Eye (tissue), 1 donor: ENCODE measurements around the gene ZNF212.

Experiments
- DNase-seq: peaks from one replicate; pipeline ENCODE4 v3.0.0-alpha.2; 2015

ZNF212 gene

DNA sequence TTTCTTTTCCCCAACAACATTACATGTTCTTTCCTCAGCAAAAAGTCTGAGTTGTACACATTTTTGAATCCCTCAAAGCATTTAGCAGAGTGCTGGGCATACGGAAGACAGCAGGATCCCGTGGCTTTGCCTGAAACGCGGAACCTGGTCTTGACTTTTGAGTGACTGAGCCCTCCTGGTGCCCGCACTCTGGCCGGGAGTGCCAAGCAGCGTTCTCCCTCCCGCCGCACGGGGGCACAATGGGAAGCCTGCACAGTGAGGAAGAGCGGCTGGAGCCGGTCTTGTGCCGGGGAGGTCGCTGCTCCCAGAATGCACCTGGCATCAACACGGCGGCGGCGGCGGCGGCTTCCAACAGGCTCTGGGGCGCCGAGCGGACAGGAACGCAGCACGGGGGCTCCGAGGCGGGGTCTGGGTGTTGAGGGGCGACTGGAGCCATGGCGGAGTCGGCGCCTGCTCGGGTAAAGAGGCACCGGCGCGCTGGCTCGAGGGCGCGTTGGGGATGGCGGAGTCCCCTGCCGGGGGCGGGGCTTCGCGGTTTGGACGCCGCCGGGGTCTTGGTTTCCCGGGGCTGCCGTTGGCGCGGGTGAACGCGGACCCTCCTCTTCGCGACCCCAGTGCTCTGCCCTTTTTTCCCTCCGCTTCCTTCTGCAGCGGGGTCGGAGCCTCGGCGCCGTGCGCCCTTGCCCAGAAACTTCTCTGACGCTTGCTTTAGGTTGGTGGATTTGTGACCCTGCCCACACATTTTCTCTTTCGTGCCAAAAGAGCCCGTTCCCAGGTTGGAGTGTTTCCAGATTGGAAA, at the start of gene ZNF212:
Gene ZNF212, plus strand, starts transcription at position 307 of the 799 bp plus-strand sequence. Its CDS starts 128 bp downstream, at position 435.
- peak; percentile 96 for DNase-seq

DNA sequence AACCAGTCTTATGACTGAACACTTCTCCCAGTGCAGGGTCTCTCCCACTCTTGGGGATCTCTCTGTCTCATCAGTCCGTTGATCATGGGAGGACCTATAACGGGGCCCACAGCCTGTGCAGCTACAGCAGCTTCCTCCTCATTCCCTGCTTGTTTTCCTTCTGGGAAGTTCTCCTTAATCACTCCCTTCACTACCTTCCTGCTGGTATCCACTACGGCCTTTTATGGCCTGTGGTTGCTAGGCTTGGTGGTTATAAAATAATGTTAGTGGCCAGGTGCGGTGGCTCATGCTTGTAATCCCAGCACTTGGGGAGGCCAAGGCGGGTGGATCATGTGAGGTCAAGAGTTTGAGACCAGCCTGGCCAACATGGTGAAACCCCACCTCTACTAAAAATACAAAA, 47.6 kb upstream of the ZNF212 start:
- DNase-seq = no peak

DNA sequence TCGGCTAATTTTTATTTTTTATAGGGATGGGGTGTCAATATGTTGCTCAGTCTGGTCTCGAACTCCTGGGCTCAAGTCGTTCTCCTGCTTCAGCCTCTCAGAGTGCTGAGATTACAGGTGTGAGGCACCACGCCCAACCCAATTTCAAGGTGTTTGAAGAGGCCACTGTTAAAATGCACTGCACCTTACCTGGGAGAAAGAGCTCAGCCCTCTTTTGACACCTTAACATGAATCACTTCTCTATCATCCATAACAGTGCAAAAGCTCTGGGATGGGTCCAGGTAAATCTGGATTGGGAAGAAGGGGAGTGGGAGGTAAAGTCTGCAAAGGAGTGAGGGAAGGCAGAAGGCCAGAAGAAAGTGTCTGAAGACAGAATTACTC, 44.7 kb upstream of the ZNF212 start:
- DNase-seq = no peak

DNA sequence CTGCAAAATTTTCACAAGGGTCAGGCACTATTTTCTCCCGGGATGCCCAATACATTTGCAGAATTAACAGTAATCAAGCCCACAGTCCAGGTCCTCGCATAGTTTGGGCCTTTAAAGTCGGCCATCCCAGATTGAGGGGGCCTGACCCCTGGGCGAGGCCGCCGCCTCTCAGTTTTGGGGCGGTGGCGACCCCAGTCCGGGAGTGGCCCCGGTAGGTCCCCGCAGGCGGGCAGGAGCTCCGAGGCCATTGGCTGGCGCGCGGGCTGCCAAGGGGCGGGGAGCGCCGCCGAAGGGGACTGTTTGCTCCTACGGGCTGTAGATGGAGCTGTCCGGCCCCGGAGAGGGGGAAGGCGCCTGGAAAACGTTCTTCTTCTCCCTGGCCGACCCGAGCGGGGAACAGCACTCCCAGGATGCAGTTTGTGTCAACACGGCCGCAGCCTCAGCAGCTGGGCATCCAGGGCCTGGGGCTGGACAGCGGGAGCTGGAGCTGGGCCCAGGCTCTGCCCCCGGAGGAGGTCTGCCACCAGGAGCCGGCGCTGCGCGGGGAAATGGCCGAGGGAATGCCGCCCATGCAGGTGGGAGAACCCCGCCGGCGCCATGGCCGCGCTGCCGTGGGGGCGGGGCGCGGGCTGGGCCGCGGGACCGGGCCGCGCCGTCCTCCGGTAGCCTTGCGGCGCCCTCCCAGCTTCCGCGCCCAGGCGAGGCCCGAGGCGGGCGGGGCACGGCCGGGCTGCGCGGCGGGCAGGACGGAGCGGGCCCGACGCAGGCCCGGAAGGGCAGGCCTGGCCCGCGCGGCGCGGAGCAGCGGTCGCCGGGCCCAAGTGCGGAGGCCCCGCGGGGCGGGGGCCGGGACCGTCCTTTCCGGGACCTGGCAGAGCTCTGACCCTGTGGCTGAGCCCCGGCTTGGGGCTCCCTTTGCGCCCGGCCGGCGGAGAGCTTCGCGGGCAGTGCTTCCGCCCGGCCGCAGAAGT, 44.0 kb upstream of the ZNF212 start, which contains the start of gene ZNF282:
Gene ZNF282, plus strand, starts transcription at position 367 of the 971 bp plus-strand sequence. Its CDS starts 44 bp downstream, at position 411.
- DNase-seq = peak; percentile 96

DNA sequence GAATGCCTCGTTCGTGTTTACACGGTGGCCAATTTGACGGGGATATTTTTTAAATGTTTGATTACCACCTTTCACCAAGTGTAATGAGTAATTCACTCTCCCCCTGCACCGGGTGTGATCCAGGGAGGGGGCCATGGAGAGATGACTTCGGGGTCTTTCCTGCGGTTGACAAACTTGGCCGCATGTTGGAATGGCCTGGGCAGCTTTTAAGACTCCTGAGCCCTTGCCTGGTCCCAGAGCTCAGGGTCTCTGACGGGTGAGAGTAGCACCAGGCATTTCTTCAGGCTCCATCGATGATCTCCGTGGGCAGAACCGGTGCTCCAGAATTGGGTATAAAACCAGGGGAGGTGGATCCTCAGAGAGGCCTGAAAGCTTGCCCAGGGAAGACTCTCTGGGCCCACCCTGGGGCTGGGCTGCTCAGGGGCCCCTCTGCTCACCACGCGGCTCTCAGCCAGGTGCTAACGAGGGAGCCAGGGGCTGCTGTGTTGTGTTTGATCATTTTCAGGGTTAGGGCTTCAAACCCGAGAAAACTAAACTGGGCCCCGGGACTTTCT, 43.2 kb upstream of the ZNF212 start:
- peak; percentile 46 for DNase-seq

DNA sequence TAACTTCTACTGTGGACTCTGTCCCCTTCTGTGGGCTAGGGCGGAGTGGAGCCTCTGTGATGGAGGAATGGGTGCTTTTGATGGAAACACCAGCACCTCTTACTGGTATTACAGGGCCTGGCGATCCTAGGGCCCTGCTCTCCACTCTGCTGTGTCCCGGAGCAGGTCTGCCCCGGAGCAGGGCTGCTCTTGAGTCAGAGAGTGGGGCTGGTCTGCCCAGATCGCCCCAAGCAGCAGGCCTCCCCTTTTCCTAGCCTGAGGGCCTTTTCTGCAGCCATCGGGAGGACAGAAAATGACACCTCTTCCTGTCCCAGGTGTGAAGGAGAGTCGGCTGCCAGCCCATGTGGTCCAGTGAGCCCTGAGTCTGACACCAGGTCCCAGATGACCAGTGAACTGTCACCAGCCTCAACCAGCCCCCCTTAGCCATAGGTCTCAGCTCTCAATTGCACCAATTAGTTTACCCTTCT, 42.7 kb upstream of the ZNF212 start:
- no peak for DNase-seq

DNA sequence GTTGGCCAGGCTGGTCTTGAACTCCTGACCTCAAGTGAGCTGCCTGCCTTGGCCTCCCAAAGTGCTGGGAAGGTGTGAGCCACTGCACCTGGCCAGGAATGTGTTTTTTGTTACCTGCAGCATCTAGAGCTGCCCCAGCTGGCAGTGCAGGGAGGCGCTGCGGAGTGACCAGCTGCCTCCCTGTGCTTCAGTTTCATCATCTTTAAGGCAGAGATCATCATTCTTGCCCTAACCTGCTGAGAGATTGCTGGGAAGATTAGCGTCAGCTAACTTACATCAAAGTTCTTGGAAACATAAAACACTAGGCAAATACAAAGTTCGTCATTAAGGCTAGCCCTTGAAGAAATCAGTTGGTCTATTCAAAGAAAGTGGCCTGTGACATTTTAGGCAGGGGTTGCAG, 41.8 kb upstream of the ZNF212 start:
- DNase-seq = no peak

DNA sequence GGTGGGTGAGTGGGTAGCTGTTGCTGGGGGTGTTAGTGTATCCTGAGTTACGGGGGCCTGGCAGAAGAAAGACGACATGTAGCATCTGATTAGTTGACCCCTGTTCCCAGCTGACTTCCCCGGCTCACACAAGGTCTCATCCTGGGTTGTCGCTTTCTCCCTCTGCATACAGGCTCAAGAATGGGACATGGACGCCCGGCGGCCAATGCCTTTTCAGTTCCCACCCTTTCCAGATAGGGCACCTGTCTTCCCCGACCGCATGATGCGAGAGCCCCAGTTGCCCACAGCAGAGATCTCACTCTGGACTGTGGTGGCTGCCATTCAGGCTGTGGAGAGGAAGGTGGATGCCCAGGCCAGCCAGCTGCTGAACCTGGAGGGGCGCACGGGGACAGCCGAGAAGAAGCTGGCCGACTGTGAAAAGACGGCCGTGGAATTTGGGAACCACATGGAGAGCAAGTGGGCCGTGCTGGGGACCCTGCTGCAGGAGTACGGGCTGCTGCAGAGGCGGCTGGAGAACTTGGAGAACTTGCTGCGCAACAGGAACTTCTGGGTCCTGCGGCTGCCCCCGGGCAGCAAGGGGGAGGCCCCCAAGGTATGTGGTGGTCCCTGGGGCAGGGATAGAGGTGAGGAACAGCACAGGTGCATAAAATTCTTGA, 41.2 kb upstream of the ZNF212 start:
- no peak for DNase-seq

DNA sequence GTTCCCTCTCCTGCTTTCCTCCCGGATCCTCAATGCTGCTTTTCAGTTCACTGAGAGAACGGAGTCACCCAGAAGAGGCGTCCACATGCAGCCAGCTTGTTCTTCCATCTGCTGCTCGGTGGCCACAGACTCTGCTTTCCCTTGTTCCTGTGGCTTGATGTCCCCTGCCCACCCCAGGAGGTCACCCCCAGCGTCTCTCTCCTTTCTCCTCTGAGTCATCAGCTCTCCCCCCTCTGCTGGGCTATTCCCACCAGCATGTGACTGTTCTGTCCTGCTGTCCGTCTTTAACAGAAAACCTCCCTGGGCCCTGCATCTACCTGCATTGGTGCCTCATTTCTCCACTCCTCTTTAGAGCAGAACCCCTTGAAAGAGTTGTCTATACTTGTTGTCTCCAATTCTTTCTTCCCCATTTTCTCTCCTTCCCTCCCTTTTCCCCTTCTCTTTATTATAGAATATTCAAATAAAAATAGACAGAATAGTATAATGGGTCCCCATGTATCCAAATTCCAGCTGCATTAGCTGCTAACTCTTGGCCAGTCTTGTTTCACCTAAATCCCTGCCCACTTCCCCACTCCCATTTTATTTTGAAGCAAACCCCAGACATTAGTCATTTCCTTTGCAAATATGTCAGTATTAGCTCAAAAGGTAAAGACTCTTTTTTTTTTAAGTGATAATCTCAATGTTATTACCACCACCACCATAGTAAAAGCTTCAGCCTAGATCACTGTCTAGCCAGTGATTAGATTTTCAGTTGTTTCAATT, 40.0 kb upstream of the ZNF212 start:
- no peak for DNase-seq

DNA sequence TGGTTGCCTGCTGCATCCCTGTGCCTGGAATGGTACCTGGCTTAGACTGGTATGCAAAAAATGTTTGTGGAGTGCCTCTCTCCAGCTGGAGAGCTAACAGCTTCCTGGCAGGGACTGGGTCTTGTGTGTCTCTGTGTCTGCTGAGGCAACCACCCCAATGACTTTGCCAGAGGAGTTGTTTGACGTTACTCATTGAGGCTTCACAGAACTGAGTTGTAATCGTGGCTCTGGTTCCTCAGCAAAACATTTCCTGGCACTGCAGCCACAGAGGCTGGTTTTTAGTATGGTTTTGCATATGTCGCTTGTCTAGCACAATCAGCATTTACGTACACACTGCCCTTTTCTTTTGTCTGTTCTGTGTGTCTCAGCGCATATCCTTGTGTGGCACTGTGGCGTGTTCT, 36.6 kb upstream of the ZNF212 start:
- DNase-seq = no peak

DNA sequence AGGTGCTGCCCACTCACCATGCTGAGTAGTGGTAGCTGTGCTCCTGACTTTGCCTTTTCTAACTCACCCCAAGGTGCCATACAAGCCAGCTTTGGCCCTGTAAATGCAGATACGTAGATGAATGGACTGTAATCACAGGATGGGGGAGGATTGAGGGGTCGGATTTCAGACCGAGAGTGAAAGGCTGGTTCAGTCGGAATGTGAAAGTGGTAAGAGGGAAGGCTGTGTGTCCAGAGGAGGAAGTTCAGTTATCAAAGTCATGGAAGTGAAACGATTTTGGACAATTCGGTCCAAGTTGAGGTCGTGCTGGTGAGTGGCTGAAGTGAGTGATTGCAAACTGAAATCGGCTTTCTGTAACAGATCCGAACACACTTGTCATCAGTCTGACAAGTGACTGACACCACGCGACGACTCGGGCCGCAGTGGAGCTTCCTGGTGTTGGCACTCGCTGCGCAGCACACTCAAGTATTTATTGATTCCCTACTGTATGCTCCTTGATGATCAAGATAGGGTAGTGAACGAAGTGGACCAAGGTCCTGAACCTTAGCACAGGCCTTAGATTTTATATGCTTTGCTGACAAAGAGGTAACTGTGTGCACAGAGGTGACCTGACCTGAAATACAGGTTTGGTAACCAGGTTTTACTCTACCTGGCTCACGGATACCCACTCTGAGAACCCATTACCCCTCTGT, 33.6 kb upstream of the ZNF212 start:
- no peak for DNase-seq

DNA sequence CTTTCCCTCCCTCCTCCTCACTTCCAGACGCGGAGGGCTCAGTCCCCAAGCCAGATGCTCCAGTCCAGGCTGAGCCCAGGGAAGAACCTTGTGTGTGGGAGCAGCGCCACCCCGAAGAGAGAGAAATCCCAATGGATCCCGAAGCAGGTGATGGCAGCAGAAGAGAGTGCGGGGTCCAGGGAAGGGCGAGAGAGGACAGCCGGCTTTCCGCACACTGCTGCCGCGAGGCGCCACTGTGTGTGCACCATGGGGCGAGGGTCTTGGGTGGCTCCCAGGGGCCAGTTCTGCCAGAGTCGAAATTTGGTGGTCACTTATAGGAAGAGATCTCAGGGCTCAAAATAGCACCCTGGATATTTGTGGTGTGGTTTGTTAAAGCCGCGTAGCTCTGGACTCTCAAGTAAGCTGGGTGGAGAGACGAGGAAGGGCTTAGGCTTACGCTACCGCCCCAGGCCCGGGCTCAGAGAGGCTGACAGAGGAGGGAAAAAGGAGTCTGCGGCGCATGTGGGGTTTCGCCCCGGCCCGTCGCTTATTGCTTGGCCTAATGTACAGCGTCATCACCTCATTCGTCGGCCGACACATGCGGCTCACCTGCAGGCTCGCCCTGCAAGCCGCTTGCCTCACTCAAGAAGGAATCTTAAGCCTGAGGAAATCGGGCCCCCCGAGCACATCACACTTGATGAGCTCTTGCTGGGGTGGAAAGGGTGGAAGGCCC, 32.0 kb upstream of the ZNF212 start:
- DNase-seq = no peak

DNA sequence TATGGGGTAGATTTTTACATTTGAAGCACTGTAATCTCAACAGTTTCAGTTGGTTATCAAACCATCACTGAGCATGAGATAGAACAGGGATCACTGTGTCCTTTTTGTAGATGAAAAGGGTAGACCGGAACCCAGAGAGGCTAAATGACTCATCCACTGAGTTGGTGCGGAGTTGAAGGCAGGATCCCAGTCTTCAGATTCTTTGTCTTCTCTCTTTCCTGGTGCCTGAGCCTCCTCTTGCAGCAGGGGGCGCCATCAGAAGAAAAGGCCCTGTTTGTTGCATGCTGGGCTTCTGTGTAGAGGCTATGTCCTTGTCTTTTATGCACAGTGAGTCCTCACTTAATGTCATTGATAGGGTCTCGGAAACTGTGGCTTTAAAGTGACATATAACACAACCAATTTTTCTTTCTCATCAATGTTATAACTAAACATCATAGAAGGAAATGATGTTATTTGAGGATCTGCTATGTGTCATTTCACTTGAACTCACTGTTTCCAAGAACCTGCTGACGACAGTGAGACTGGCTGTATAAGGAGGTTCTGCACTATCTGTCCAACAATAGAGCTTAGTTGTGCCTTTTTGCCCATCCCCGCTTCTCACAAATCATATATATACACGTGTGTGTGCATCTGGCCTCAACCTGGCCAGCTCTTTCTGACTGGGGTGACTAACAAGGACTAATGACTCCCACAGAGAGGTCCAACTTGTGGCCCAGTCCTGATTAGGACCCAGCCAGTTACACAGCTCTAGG, 29.8 kb upstream of the ZNF212 start:
- DNase-seq = peak; percentile 46

DNA sequence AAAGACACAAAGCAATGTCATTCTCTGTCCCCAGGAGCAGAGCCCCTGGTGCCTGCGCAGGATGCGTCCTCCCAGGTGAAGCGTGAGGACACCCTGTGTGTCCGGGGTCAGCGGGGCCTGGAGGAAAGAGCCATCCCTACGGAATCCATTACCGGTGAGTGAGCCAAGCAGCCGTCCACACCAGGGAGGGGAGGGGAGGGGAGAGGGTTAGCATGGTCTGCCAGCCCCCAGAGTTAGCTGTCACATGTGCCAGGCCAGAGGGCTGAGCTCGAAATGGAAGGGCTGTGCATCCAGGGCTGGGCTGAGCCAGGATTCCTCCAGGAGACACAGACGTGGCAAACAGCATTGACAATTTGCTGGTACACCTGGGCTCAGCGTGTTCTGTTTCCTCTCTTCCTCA, 28.9 kb upstream of the ZNF212 start:
- no peak for DNase-seq

DNA sequence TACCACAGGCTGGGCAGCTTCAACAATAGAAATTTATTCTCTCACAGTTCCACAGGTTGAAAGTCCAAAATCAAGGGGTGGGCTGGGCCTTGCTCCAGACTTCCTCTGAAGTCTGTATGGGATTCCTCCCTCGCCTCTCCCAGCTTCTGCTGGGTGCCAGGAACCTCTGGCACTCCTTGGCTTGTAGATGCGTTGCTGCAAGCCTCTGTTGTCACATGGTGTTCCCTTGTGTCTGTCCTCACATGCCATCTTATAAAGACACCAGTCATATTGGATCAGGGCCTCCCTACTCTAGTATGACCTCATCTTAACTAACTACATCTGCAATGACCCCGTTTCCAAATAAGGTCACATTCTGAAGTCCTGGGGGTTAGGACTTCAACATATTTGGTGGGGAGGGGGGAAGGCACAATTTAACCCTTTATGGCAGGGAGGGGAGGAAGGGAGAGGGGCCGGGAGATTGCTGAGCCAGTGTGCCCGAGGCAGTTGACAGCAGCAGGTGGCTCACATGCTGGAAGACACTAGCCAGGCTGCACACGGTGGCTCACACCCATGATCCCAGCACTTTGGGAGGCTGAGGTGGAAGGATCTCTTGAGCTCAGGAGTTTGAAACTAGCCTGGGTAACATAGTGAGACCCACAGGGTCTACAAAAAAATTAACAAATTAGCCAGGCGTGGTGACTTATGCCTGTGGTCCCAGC, 25.3 kb upstream of the ZNF212 start:
- DNase-seq = no peak

DNA sequence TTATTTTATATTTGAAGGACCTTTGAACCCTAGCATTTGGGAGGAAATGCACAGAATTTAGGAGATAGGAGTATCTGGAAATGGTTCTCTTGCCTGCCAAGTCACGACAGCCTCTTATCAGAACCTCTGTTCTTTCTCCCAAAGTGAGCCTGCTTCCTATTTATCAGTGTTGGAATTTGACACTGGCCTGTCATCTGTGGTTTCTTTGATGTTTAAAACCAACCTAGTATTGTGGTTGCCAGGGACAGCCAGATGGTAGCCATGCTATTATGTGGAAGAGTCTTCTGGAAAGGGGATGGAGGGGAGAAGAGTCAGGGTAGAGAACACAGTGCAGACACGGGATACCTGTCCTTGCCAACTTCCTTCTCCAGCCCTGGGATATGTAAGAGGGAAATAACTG, 23.0 kb upstream of the ZNF212 start:
- DNase-seq = no peak

DNA sequence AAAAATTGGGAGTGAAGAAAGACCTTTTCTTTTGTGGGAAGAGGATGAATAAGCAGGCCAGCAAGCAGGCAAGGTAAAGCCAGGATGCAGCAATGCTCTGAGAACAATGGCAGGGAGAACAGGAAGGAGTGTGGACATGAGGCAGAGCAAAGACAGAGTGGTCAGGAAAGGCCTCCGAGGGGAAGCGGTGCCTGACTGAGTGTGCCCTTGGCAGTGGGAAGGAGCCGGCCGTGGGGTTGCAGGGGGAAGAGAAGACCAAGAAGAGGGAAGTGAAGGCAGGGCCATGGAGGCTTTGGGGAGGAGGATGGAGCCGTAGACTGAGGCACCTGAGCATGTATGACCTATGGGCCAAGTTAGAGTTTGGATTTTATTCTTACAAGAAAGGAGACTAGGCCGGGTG, 21.9 kb upstream of the ZNF212 start:
- no peak for DNase-seq

DNA sequence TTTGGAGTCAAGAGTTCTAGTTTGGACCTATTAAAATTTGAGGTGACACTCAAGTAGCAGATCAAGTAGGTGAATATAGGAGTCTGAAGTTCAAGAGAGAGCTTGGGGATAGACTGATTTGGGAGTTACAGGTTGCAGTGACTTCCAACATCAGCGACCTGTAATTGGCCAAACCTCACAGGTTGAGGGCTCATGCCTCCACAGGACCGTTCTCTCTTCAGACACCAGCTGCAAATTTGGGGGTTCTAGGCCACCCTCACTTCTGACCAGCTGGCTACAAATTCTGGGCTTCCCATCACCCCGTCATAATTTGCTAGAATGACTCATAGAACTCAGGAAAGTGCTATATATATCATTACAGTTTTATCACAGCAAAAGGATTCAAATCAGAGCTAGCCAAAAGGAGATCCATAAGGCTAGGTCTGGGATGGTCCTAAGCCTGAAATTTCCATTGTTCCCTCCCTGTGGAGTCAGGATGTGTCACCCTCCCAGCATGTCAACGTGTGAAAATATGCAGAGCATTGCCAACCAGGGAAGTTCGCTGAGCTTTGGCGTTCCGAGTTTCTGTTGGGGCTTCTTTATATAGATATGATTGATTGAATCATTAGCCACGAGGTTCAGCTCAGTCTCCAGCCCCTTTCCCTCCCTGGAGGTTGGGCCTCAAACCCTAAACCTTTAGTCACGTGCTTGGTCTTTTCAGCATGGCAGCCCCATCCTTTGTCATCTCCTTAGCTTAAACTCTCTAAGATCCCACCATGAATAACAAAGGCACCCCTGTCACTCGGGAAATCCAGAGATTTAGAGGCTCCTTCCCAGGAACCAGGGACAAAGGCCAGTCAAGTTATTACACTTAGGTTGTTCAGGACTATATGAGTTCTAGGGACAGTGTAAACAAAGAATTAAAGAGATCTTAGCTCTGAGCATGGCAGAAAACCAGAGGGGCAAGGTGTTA, 20.7 kb upstream of the ZNF212 start:
- no peak for DNase-seq
